NT2/D1 (cell line): Measurements from ENCODE around the gene HDAC2.

Experiments
- SUZ12 ChIP-seq: IDR thresholded peaks from 2 replicates; pipeline ENCODE4 v1.6.1; 2011; ENCODE audit not compliant: insufficient read length, insufficient read depth; ENCODE audit errors: extremely low read depth
- YY1 ChIP-seq: IDR thresholded peaks from 2 replicates; pipeline ENCODE4 v1.6.1; 2011; ENCODE audit not compliant: insufficient read length, insufficient read depth
- ZNF274 ChIP-seq: IDR thresholded peaks from 2 replicates; pipeline ENCODE4 v1.6.1; 2011; ENCODE audit warnings: mild to moderate bottlenecking, low read depth, low read length

GRCh38 chr6:113923526-113923925 lies 47.4 kb downstream of the HDAC2 start:
- no peak for TF ChIP-seq ZNF274
- no peak for TF ChIP-seq YY1
- no peak for TF ChIP-seq SUZ12
